C4-2B (cell line): ENCODE data around the gene NLRP4.
"Not testable (repeated sequence)": the region's sequence is repeated elsewhere in the genome, so short reads cannot be mapped to it uniquely, and the experiment has no call there.

Source experiments
- ZFX ChIP-seq: fragments of 450-650 bp; IDR thresholded peaks from 2 replicates; pipeline ENCODE4 v1.6.1; 2017
- TF ChIP-seq, protein P1 (sequence below): fragments of 450-650 bp; conservative IDR thresholded peaks from 2 replicates; pipeline ENCODE4 v1.5.1; 2017; ENCODE audit warnings: mild to moderate bottlenecking

DNA sequence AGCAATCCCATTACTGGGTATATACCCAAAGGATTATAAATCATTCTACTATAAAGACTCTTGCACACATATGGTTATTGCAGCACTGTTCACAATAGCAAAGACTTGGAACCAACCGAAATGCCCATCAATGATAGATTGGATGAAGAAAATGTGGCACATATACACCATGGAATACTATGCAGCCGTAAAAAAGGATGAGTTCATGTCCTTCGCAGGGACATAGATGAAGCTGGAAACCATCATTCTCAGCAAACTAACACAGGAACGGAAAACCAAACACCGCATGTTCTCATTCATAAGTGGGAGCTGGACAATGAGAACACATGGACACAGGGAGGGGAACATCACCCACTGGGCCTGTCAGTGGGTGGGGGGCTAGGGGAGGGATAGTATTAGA lies 92.9 kb downstream of the NLRP4 start:
- TF ChIP-seq, protein P1, sequence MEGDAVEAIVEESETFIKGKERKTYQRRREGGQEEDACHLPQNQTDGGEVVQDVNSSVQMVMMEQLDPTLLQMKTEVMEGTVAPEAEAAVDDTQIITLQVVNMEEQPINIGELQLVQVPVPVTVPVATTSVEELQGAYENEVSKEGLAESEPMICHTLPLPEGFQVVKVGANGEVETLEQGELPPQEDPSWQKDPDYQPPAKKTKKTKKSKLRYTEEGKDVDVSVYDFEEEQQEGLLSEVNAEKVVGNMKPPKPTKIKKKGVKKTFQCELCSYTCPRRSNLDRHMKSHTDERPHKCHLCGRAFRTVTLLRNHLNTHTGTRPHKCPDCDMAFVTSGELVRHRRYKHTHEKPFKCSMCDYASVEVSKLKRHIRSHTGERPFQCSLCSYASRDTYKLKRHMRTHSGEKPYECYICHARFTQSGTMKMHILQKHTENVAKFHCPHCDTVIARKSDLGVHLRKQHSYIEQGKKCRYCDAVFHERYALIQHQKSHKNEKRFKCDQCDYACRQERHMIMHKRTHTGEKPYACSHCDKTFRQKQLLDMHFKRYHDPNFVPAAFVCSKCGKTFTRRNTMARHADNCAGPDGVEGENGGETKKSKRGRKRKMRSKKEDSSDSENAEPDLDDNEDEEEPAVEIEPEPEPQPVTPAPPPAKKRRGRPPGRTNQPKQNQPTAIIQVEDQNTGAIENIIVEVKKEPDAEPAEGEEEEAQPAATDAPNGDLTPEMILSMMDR: not testable (repeated sequence)
- TF ChIP-seq ZFX: not testable (repeated sequence)
